ENCODE data around the gene SLC24A3. TPM values are rescaled to one million over a fixed set of nuclear protein-coding genes. Genes with fewer than 3 reads are reported as not detected.

The SLC24A3 gene
- total RNA-seq, 2 donors from 2014 or later: 1.4 to 3.7 TPM

DNA sequence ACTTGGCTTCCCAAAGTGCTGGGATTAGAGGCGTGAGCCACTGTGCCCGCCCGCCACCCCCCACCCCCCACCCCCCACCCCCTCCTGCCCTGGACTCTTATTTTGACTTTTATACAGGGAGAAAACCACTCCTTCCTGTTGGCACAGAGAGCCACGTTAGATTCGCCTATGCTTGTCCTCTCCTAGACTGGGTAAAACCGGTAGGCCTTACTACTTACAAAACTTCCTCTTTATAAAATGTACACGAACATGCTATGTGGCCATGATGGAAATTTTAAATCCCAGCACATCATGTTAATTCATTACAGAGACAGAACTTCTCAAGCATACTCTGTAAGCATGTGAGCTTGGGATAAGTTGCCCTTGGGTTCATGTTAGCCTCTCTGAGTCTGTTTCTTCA lies 124.2 kb downstream of the SLC24A3 start:
- no peak for DNase-seq (ENCODE audit: low spot score)
- H3K4me1 ChIP-seq: no peaks in the 10 kb centered on the region
- TF ChIP-seq, protein P1, sequence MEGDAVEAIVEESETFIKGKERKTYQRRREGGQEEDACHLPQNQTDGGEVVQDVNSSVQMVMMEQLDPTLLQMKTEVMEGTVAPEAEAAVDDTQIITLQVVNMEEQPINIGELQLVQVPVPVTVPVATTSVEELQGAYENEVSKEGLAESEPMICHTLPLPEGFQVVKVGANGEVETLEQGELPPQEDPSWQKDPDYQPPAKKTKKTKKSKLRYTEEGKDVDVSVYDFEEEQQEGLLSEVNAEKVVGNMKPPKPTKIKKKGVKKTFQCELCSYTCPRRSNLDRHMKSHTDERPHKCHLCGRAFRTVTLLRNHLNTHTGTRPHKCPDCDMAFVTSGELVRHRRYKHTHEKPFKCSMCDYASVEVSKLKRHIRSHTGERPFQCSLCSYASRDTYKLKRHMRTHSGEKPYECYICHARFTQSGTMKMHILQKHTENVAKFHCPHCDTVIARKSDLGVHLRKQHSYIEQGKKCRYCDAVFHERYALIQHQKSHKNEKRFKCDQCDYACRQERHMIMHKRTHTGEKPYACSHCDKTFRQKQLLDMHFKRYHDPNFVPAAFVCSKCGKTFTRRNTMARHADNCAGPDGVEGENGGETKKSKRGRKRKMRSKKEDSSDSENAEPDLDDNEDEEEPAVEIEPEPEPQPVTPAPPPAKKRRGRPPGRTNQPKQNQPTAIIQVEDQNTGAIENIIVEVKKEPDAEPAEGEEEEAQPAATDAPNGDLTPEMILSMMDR (IDR thresholded peaks at IDR 0.05): no peak
- no peak overlapping the region for H3K4me3 ChIP-seq
- no peak overlapping the region for H3K27ac ChIP-seq
- H3K27me3 ChIP-seq: no peaks in the 10 kb centered on the region
- H3K36me3 ChIP-seq: no peaks in the 10 kb centered on the region
- H3K9me3 ChIP-seq: no peaks in the 10 kb centered on the region

DNA sequence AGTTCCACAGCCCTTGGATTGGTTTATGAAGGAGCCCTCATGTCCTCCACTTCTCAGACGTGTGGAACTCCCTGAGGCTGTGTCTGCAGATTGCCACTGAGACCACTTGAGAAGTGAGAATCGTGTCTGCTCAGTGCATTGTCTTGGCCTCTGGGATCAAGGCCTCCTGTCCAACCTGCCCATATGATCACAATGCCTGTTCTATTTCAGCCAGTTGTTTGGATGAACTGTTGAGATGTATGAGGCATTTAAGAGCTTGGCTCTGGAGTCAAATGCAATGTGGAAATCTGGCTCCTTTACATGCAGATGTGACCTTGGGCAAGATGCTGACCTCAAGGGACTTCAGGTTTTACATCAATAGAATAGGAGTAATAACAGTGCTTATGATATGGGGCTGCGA lies 125.9 kb downstream of the SLC24A3 start:
- Histone ChIP-seq H3K36me3 (no peaks in the 10 kb centered on the region), H3K27me3 (no peaks in the 10 kb centered on the region), H3K4me3 (no peak overlapping the region), H3K4me1 (no peaks in the 10 kb centered on the region), H3K9me3 (no peaks in the 10 kb centered on the region), H3K27ac (no peak overlapping the region)
- DNase-seq (ENCODE audit: low spot score): no peak
- TF ChIP-seq, protein P1 (IDR thresholded peaks at IDR 0.05): no peak

DNA sequence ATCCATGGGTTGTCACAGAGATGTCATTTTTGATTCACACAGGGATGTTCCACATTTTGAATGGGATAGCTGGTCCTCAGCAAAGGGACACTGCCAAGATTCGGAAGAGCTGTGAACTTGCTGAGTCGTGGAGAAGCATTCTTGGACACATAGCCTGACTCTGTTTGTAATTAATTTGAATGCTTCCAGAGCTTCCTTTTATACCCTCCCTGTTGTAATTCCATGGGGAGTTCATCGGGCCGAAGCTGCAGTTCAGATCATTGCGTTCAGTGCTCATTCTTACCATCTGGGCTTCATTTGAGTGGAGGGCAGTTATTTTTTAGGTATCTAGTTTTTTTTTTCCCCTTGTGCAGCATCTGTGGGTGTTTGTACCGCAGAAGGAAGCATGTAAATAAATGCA lies 126.5 kb downstream of the SLC24A3 start:
- Histone ChIP-seq H3K36me3 (no peaks in the 10 kb centered on the region), H3K27ac (no peak overlapping the region), H3K4me3 (no peak overlapping the region), H3K9me3 (no peaks in the 10 kb centered on the region), H3K27me3 (no peaks in the 10 kb centered on the region), H3K4me1 (no peaks in the 10 kb centered on the region)
- TF ChIP-seq, protein P1 (IDR thresholded peaks at IDR 0.05): no peak
- no peak for DNase-seq (ENCODE audit: low spot score)

DNA sequence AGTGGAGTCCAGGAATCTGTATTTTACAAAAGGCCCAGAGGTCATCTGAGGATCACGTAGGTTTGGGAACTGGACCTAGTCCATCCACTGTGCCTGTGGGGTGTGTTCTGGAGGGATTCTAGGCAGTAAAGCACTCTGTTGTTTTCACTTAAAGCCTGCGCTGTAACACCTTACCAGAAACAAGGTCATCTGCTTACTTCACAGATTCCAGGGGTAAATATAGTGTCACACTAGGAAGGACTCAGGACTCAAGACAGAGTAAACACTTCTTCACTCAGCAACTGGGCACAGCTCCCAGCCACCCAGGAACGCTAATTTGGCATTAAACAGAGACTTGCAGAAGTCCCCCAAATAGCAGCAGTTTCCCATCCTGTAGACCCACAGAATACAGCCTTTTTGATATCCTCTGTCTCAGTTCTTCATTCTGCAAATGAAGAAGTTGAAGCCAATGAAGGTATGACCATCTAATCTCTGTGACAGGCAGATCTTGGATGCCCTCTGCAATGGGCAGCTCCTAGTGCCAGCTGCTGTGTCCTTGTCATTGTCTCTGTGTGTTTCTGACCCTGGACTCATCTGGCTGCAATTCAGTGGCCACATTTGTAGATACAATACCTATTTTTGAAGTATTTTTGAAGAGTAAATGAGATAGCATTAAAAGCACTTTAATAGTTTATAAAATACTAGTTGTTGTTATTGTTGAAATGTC lies 129.1 kb downstream of the SLC24A3 start:
- H3K36me3 ChIP-seq: no peaks in the 10 kb centered on the region
- DNase-seq (ENCODE audit: low spot score): peak; percentile 1
- TF ChIP-seq, protein P1 (IDR thresholded peaks at IDR 0.05): no peak
- H3K27ac ChIP-seq: no peak overlapping the region
- H3K4me3 ChIP-seq: no peak overlapping the region
- H3K9me3 ChIP-seq: no peaks in the 10 kb centered on the region
- no peaks in the 10 kb centered on the region for H3K27me3 ChIP-seq
- H3K4me1 ChIP-seq: no peaks in the 10 kb centered on the region

DNA sequence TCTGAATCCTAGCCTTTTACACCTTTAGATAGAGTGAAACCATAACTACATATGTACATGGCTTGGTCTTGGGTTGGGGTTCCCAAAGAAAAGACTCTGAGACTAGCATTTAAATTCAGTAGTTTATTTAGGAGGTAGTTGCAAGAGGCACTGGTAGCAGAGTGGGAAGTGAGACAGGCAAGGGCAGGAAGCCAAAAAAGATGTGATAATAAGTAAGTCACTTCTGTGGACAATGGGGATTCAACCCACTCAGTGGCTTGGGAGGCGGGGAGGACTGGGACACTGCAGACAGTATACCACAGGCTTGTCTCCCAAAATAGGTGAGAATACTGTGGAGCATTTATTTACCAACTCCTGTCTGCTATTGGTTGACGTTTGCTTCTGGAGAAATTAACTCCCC lies 131.9 kb downstream of the SLC24A3 start:
- TF ChIP-seq, protein P1 (IDR thresholded peaks at IDR 0.05): no peak
- Histone ChIP-seq H3K27ac (no peak overlapping the region), H3K4me3 (no peak overlapping the region), H3K4me1 (no peaks in the 10 kb centered on the region), H3K9me3 (no peaks in the 10 kb centered on the region), H3K36me3 (no peaks in the 10 kb centered on the region), H3K27me3 (no peaks in the 10 kb centered on the region)
- no peak for DNase-seq (ENCODE audit: low spot score)

DNA sequence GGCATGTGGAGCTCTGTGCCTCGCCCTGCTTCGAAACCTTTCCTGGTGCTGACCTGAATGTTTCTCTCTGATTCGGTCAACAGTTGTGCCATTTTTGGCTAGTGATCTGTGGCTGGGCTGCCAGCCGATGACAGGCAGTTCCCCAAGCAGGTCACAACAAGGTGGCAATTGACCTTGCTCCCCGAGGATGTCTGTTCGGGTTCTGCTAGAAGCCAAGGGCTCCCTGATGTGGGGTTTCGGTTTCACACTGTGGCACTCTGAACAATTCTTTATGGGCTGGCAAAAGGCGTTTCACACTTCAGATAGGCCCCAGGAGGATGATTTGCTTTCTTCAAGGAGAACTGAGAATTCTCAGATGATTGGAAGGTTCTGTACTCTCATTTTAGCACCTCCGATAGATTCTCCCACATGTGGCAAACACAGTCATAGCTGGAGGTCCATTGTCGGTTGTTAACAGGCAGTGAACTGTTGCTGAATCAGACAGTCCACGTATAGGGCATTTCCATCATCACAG lies 135.6 kb downstream of the SLC24A3 start:
- no peaks in the 10 kb centered on the region for H3K4me1 ChIP-seq
- H3K27ac ChIP-seq: no peak overlapping the region
- no peaks in the 10 kb centered on the region for H3K36me3 ChIP-seq
- no peak for DNase-seq (ENCODE audit: low spot score)
- no peaks in the 10 kb centered on the region for H3K27me3 ChIP-seq
- TF ChIP-seq, protein P1 (IDR thresholded peaks at IDR 0.05): no peak
- H3K4me3 ChIP-seq: no peak overlapping the region
- H3K9me3 ChIP-seq: no peaks in the 10 kb centered on the region
